ENCODE data around the gene PHB1.

PHB1 gene

GRCh38 chr17:49403514-49404289, 11.0 kb downstream of the PHB1 start:
- no peak overlapping the region for H3K4me3 ChIP-seq (replicated peaks; ENCODE audit: low read depth, low read length)
- no peak for DNase-seq (ENCODE audit: extremely low read depth, low read depth)
- TF ChIP-seq CTCF (IDR thresholded peaks at IDR 0.05; ENCODE audit: low read depth, low read length, missing control alignments) = no peak

- no peak for TF ChIP-seq CTCF (IDR thresholded peaks at IDR 0.05; ENCODE audit: low read depth, low read length, missing control alignments)
- DNase-seq (ENCODE audit: extremely low read depth, low read depth) = no peak
- no peak overlapping the region for H3K4me3 ChIP-seq (replicated peaks; ENCODE audit: low read depth, low read length)
Observed at GRCh38 chr17:49402706-49403105, 12.0 kb downstream of the PHB1 start.

- no peak overlapping the region for H3K4me3 ChIP-seq (replicated peaks; ENCODE audit: low read depth, low read length)
- DNase-seq (ENCODE audit: extremely low read depth, low read depth) = no peak
- no peak for TF ChIP-seq CTCF (IDR thresholded peaks at IDR 0.05; ENCODE audit: low read depth, low read length, missing control alignments)
Observed at GRCh38 chr17:49401971-49402611, 12.6 kb downstream of the PHB1 start.

- DNase-seq (ENCODE audit: extremely low read depth, low read depth) = no peak
- H3K4me3 ChIP-seq (replicated peaks; ENCODE audit: low read depth, low read length) = no peak overlapping the region
- TF ChIP-seq CTCF (IDR thresholded peaks at IDR 0.05; ENCODE audit: low read depth, low read length, missing control alignments) = no peak
Observed at GRCh38 chr17:49399995-49400394, 14.7 kb downstream of the PHB1 start.

- no peak for DNase-seq (ENCODE audit: extremely low read depth, low read depth)
Observed at GRCh38 chr17:49397586-49397985, 17.1 kb downstream of the PHB1 start.

GRCh38 chr17:49393491-49394255, 21.0 kb downstream of the PHB1 start:
- no peak overlapping the region for H3K4me3 ChIP-seq (replicated peaks; ENCODE audit: low read depth, low read length)
- TF ChIP-seq CTCF (IDR thresholded peaks at IDR 0.05; ENCODE audit: low read depth, low read length, missing control alignments) = no peak
- no peak for DNase-seq (ENCODE audit: extremely low read depth, low read depth)

More at GRCh38 chr17:49397586-49397985, 17.1 kb downstream of the PHB1 start:
- no peak for TF ChIP-seq CTCF (IDR thresholded peaks at IDR 0.05; ENCODE audit: low read depth, low read length, missing control alignments)
- H3K4me3 ChIP-seq (replicated peaks; ENCODE audit: low read depth, low read length) = no peak overlapping the region

All from HFF-Myc (cell line).